GM20000 (cell line): Measurements from ENCODE around the gene TCF25.
"Not testable (repeated sequence)": the region's sequence is repeated elsewhere in the genome, so short reads cannot be mapped to it uniquely, and the experiment has no call there.

Experiments
- DNase-seq: peaks from one replicate; pipeline ENCODE4 v3.0.0; 2012; ENCODE audit warnings: low spot score
- CTCF ChIP-seq: IDR thresholded peaks from 2 replicates; pipeline ENCODE4 v1.5.1; 2012; ENCODE audit warnings: mild to moderate bottlenecking, control low read depth; ENCODE audit errors: extremely low read depth, missing control alignments

TCF25 gene, protein sequence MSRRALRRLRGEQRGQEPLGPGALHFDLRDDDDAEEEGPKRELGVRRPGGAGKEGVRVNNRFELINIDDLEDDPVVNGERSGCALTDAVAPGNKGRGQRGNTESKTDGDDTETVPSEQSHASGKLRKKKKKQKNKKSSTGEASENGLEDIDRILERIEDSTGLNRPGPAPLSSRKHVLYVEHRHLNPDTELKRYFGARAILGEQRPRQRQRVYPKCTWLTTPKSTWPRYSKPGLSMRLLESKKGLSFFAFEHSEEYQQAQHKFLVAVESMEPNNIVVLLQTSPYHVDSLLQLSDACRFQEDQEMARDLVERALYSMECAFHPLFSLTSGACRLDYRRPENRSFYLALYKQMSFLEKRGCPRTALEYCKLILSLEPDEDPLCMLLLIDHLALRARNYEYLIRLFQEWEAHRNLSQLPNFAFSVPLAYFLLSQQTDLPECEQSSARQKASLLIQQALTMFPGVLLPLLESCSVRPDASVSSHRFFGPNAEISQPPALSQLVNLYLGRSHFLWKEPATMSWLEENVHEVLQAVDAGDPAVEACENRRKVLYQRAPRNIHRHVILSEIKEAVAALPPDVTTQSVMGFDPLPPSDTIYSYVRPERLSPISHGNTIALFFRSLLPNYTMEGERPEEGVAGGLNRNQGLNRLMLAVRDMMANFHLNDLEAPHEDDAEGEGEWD

GRCh38 chr16:89873109-89873971 lies at the start of gene TCF25:
TSS of gene TCF25 (plus strand) at chr16:89873592. CDS start at chr16:89873668, 76 bp downstream.
- TF ChIP-seq CTCF: no peak
- peak; percentile 97 for DNase-seq

DNA sequence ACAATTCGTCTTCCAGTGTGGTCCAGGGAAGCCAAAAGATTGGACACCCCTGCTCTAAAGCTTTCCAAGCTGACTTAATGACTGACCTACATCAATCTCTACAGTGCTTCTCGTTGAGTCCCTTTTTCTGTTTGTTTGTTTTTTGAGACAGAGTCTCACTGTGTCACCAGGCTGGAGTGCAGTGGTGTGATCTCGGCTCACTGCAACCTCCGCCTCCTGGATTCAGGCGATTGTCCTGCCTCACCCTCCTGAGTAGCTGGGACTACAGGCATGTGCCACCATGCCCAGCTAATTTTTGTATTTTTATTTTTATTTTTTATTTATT lies 49.6 kb upstream of the TCF25 start:
- DNase-seq: not testable (repeated sequence)

GRCh38 chr16:89826531-89827382 lies 46.6 kb upstream of the TCF25 start:
- TF ChIP-seq CTCF: no peak
- DNase-seq: no peak

DNA sequence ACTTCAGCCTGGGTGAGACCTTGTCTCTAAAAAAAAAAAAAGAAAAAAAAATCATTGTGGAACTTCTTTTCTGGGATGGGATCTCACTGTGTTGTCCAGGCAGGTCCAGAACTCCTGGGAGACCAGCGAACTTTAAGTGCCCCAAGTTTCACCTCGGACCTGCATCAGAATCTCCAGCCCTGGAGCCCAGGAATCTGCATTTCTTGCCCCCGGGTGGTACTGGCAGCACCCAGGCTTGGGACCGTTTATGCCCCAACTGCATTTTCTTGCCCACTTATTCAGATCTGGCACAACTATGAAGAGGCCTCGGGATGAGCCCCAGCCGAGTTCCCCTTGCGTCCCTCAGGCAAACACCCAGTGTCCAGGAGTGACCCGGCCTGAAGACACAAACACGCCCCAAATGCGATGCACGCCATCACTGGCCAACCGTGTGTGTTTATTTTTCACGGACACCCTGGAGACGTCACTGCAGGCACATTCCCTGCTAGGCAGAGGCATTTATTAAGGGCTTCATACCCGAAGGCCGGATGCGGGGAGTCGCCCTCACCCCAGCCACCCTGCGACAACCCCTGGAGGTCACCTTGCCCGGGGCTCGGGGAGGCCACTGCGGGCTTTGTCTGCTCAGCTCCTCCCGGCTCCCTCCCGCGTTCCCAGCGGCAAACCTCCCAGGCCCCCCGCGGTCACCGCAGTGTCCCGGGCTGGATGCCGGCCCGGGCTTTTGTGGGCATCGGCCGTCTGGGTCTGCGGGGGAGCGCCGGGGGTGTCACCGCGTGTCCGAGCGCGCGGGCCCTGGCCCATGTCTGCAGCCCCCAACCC lies 45.8 kb upstream of the TCF25 start:
- no peak for DNase-seq
- no peak for TF ChIP-seq CTCF

DNA sequence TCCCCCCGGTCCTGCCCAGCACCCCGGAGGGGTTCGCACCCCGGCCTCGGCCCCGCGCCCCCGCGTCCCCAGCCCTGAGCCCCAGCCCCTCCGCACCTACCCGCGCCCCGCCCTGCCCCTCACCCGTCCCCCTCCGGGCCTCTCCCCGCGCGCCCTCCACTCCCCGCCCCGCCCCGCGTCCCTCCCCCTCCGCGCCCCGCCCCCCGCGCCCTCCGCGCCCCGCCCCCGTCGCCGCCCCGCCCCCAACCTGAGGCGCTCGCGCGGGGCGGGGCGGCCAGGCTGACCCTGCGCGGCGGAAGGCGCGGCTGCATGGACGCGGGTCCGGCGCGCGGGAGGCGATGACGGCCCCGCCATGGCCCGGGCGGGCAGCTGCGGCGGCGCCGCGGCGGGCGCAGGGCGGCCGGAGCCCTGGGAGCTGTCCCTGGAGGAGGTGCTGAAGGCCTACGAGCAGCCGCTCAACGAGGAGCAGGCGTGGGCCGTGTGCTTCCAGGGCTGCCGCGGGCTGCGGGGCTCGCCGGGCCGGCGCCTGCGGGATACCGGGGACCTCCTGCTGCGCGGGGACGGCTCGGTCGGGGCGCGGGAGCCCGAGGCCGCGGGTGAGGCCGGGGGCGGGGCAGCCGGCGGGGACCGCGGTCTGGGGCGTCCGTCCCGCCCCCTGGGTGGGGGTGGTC lies 45.1 kb upstream of the TCF25 start, which contains the start of gene SPIRE2:
TSS of gene SPIRE2 (plus strand) at position 277 of the 671 bp plus-strand sequence. CDS start at position 353, 76 bp downstream.
- peak; percentile 92 for DNase-seq
- TF ChIP-seq CTCF: no peak

DNA sequence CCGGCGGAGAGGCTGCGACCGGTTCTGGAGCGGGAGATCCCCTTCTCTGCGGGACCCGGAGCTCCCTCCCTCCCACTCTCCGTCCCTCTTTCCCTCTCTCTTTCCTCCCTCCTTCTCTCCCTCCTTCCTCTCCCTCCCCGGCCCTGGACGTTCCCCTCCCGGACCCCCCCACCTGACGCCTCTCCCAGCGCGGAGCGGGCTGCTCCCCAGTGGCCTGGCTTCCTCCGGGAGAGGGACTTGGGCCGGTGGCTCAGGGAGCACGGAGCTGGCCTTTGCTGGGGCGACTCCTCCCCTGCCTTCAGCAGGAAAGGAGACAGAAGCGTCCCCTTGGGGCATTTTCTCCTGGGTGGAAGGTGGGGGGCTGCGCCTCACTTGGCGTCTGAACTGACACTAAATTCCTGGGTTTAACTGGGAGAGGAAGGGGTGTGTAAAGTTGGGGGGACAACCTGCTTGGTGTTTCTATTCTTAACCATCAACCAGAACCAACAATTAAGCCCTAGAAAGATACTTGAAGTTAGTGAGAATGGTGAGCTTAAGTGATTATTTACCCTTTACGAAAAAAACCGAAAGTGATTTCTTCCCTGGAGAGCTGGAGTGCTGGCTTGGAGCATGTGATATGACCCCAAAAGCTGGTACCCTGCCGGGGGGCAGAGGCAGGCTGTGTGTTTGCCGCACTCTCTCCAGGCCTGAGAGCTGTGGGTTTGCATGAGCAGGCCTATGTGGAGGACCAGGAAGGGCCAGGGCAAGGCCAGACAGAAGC lies 44.3 kb upstream of the TCF25 start:
- no peak for TF ChIP-seq CTCF
- no peak for DNase-seq
